Medulla oblongata (tissue), 1 donor: ENCODE results near the gene RETSAT.
A peak's percentile ranks its signal among the peaks of the same experiment; 100 is the strongest.

ENCODE experiments used
- DNase-seq: peaks from one replicate; pipeline ENCODE4 v3.0.0-alpha.2; 2015; ENCODE audit errors: extremely low spot score

RETSAT gene

GRCh38 chr2:85308896-85309555, 45.3 kb downstream of the RETSAT start:
- peak; percentile 67 for DNase-seq

DNA sequence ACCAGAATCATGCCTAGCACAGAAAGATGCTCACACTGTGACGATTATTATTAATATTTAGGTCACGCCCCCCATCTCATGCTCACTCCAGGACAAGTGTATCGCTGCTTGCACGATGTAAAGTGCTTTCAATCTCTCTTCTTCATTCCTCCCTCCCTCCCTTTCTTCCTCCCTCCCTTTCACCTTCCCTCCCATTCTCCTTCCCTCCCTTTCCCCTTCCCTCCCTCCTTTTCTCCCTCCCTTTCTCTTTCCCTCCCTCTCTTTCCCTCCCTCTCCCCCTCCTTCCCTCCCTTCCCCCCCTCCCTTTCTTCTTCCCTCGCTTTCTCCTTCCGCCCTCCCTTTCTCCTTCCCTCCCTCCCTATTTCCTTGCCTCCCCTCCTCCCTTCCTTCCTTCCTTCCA, 46.1 kb downstream of the RETSAT start:
- DNase-seq: no peak

DNA sequence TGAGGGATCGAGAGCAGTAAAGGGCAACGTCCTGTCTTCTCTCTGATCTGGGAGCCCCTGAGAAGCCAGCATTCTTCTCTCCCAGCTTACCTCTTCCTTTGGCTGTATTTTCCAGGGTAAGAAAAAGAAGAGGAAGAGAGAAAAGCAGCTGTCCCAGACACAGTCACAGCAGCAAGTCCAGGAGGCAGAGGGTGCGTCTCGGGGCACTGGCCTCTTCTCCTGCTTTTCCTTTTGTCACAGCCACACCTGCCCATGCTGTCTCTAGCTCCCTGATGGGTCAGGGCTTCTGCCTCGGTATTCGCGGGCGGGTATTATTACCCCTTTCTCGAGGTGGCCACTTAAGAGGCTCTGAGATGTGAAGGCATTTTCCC, 46.8 kb downstream of the RETSAT start:
- no peak for DNase-seq

DNA sequence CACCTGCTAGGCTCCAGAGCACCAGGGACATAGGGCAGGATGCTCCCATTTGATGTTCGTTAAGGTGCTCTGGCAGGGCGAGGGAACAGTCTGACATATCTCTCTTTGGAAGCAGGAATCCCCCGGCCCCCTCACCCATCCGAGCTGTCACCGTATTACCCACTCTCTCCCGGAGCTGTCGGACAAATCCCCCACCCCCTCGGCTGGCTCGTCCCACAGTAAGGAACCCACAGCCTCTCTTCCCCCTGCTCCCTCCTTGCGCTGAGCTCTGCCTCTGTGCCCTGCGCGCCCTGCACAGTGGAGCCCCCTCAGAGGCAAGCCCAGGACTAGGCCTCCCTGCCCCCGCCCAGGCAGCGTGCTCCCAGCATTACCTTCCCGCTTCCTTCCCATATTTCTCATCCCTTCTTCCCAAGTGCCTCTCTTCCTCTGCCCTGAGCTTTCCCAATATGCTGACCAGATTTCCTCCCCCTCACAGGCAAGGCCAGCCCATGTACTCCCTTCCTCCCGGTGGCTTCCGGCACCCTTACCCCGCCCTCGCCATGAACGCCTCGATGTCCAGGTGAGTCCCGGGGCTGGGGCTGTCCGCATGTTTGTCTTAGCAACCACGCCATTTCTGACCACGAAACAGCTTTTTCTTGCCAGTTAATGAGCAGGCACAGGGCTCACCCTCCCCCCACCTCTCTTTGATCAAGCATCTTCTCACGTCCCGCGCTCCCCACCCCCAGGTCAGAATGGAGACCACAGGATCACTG, 50.4 kb downstream of the RETSAT start:
- no peak for DNase-seq

GRCh38 chr2:85302121-85302520, 52.2 kb downstream of the RETSAT start:
- no peak for DNase-seq
